Measurements from ENCODE around the gene C5.

The C5 gene

DNA sequence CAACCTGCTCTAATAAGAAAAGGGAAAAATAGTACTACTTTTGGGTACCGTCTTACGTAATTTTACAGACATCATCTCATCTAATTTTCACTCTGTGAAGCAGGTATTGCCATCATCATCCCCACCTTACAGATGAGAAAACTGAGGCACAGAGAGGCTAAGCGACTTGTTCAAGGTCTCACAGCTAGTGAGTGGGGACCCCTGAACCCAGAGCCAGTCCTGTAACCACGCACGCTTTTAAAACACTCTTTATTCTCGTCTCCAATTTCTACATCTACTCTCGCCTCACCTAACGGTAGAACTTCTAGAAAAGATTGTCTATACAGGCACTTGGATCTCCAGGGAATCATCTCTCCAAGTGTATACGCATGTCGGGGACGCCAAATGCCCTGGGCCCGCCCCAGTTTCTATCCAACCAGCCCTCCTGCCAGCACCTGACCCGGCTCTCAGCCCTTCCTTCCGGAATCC, 122.0 kb downstream of the C5 start:
- peak overlapping the region; percentile 69 for H3K27ac ChIP-seq
- H3K4me1 ChIP-seq: peaks cover 3% of the 10 kb centered on the region
- peak overlapping the region; percentile 85 for H3K4me3 ChIP-seq (ENCODE audit: low read depth, low read length)
- H3K9ac ChIP-seq: no peak overlapping the region
- H3K9me3 ChIP-seq (ENCODE audit: control insufficient read depth, low read length): no peaks in the 10 kb centered on the region
- peak overlapping the region; percentile 98 for H2AFZ ChIP-seq
- TF ChIP-seq, protein P1, sequence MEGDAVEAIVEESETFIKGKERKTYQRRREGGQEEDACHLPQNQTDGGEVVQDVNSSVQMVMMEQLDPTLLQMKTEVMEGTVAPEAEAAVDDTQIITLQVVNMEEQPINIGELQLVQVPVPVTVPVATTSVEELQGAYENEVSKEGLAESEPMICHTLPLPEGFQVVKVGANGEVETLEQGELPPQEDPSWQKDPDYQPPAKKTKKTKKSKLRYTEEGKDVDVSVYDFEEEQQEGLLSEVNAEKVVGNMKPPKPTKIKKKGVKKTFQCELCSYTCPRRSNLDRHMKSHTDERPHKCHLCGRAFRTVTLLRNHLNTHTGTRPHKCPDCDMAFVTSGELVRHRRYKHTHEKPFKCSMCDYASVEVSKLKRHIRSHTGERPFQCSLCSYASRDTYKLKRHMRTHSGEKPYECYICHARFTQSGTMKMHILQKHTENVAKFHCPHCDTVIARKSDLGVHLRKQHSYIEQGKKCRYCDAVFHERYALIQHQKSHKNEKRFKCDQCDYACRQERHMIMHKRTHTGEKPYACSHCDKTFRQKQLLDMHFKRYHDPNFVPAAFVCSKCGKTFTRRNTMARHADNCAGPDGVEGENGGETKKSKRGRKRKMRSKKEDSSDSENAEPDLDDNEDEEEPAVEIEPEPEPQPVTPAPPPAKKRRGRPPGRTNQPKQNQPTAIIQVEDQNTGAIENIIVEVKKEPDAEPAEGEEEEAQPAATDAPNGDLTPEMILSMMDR (IDR thresholded peaks at IDR 0.05): no peak
- H3K36me3 ChIP-seq (ENCODE audit: control insufficient read depth, insufficient read depth, low read length): no peaks in the 10 kb centered on the region
- H3K27me3 ChIP-seq (ENCODE audit: control insufficient read depth, insufficient read depth, low read length): no peaks in the 10 kb centered on the region
- no peaks in the 10 kb centered on the region for H3K79me2 ChIP-seq
- H3K4me2 ChIP-seq (ENCODE audit: low read length): peak overlapping the region; percentile 99

DNA sequence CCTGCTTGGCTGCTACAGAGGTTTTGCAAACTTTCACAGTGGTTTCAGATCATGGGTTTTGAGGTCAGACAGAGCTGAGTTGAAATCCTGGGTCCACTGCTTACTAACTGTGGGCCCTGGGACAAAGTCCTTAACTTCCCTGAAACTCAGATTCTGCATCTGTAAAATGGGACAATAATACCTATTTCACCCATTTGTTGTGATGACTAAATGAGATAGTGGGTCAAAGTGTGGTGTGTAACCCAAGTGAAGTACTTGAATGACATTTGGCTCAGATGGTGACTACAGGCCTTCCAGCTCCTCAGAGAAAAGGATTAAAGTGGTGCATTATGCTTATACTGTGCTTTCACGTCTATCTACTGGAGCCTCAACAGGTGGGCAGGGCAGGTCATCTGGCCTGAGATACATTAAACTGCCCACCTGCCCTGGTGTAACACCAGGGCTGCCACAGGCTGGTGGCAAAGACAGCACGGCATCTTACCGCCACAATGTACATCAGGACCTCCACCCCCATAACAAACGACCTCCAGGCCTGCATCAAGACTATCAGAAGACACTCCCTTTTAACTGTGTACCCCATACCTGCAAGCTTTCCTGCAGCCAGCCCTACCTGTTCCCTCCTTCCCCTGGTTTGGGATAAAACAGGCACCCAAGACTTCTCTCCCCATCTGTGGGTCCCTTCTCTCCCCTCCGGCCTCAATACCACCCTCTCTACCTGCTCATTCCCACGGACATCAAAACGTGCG, 122.6 kb downstream of the C5 start:
- no peaks in the 10 kb centered on the region for H3K9me3 ChIP-seq (ENCODE audit: control insufficient read depth, low read length)
- H3K27me3 ChIP-seq (ENCODE audit: control insufficient read depth, insufficient read depth, low read length): no peaks in the 10 kb centered on the region
- no peaks in the 10 kb centered on the region for H3K79me2 ChIP-seq
- TF ChIP-seq, protein P1 (IDR thresholded peaks at IDR 0.05): no peak
- no peaks in the 10 kb centered on the region for H3K36me3 ChIP-seq (ENCODE audit: control insufficient read depth, insufficient read depth, low read length)
- H3K4me3 ChIP-seq (ENCODE audit: low read depth, low read length): no peak overlapping the region
- H3K27ac ChIP-seq: no peak overlapping the region
- H3K4me2 ChIP-seq (ENCODE audit: low read length): peak overlapping the region; percentile 99
- H3K4me1 ChIP-seq: peaks cover 3% of the 10 kb centered on the region
- H3K9ac ChIP-seq: no peak overlapping the region
- H2AFZ ChIP-seq: no peak overlapping the region

DNA sequence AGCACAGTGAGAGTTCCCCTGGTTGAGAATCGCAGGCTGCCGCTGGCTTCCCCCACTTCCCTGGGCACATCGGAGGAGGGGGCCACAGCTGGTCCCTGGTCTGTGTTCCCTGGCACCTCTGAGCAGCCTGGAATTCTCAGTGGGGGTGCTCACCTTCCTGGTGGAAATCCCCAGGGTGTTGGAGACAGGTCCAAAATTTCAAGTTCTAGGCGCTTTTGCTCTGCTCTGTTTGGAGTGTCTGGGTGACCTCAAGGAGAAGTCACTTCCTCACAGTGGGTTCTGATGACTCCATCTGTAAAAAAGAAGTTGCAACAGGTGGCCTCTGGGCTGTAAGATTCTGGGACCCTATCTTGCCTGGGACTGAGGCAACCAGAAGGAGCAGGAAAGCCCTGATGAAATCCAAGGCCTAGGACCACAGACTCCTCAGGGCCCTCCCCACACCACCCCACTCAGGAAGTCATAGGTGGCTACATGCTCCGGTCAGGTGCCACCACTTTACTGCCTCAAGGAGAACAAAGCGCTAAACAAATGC, 123.6 kb downstream of the C5 start, which contains the start of gene TRAF1:
Gene TRAF1 (minus strand): TSS at position 400 of the 532 bp plus-strand sequence. CDS start 721 bp downstream, outside the sequence.
- Histone ChIP-seq H3K9me3 (ENCODE audit: control insufficient read depth, low read length) (no peaks in the 10 kb centered on the region), H3K4me3 (ENCODE audit: low read depth, low read length) (no peak within 1 kb of the TSS), H3K27ac (no peak within 1 kb of the TSS), H3K27me3 (ENCODE audit: control insufficient read depth, insufficient read depth, low read length) (no peaks in the 10 kb centered on the region), H2AFZ (no peak within 1 kb of the TSS), H3K4me1 (peaks cover 3% of the 10 kb centered on the region), H3K79me2 (no peaks in the 10 kb centered on the region), H3K4me2 (ENCODE audit: low read length) (no peak within 1 kb of the TSS), H3K9ac (no peak within 1 kb of the TSS), H3K36me3 (ENCODE audit: control insufficient read depth, insufficient read depth, low read length) (no peaks in the 10 kb centered on the region)
- TF ChIP-seq, protein P1 (IDR thresholded peaks at IDR 0.05): no peak

DNA sequence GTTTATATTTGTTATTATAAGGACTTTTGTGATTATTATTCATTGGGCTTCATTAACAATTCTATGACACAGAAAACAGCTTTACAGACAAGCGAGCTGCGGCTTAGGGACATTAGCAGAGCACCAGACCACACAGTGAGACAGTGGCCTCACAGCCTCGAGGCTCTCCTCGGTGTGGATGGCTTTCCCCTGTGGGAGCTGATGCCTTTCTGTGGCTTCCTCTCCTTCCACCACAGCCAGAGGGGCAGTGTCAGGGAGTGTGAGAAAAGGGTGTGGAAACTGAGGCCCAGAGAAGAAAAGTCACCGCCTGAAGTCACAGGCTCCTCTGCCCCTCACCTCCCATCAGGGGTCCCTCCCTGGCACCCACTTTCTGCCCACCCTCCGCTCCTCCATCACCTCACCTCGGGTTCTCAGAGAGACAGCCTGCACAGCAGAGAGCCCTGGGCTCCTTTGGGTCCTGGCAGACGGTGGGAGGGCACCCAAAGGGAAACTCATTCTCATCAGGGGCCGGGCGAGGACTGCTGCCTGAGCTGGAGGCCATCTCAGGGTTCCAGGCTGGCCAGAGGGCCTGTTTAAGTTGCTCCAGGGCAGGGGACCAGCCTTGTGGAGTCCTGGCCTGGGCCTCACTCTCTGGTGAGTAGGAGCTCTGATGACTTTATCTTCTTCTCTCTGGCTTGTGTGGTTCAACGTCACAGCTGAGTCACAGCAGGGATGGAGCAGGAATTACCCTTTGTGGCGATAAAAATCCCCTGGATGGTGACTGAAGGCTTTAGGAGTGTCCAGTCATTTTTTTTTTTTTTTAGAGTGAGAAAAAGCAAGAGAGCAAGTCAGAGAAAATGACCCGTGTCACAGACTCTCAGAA, 124.3 kb downstream of the C5 start:
- Histone ChIP-seq H3K36me3 (ENCODE audit: control insufficient read depth, insufficient read depth, low read length) (no peaks in the 10 kb centered on the region), H3K79me2 (no peaks in the 10 kb centered on the region), H3K27me3 (ENCODE audit: control insufficient read depth, insufficient read depth, low read length) (no peaks in the 10 kb centered on the region), H3K4me1 (peaks cover 3% of the 10 kb centered on the region), H3K9ac (no peak overlapping the region), H3K4me2 (ENCODE audit: low read length) (no peak overlapping the region), H3K27ac (no peak overlapping the region), H2AFZ (no peak overlapping the region), H3K9me3 (ENCODE audit: control insufficient read depth, low read length) (no peaks in the 10 kb centered on the region), H3K4me3 (ENCODE audit: low read depth, low read length) (no peak overlapping the region)
- TF ChIP-seq, protein P1 (IDR thresholded peaks at IDR 0.05): no peak
